Activated gamma-delta T cell treated with anti-CD3 and anti-CD28 coated beads, Interleukin-2, amount 50 U/mL, for 16 hours (primary cell): ENCODE results near the gene MCF2L2.
"Not testable (repeated sequence)": the region's sequence is repeated elsewhere in the genome, so short reads cannot be mapped to it uniquely, and the experiment has no call there.

Experiments
- DNase-seq: peaks from one replicate; pipeline ENCODE4 v3.0.0-alpha.2; 2020; ENCODE audit warnings: low read depth

The MCF2L2 gene, protein sequence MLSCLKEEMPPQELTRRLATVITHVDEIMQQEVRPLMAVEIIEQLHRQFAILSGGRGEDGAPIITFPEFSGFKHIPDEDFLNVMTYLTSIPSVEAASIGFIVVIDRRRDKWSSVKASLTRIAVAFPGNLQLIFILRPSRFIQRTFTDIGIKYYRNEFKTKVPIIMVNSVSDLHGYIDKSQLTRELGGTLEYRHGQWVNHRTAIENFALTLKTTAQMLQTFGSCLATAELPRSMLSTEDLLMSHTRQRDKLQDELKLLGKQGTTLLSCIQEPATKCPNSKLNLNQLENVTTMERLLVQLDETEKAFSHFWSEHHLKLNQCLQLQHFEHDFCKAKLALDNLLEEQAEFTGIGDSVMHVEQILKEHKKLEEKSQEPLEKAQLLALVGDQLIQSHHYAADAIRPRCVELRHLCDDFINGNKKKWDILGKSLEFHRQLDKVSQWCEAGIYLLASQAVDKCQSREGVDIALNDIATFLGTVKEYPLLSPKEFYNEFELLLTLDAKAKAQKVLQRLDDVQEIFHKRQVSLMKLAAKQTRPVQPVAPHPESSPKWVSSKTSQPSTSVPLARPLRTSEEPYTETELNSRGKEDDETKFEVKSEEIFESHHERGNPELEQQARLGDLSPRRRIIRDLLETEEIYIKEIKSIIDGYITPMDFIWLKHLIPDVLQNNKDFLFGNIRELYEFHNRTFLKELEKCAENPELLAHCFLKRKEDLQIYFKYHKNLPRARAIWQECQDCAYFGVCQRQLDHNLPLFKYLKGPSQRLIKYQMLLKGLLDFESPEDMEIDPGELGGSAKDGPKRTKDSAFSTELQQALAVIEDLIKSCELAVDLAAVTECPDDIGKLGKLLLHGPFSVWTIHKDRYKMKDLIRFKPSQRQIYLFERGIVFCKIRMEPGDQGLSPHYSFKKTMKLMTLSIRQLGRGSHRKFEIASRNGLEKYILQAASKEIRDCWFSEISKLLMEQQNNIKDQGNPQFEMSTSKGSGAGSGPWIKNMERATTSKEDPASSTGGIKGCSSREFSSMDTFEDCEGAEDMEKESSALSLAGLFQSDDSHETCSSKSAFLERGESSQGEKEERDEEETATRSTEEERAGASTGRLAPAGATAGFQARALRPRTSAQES

DNA sequence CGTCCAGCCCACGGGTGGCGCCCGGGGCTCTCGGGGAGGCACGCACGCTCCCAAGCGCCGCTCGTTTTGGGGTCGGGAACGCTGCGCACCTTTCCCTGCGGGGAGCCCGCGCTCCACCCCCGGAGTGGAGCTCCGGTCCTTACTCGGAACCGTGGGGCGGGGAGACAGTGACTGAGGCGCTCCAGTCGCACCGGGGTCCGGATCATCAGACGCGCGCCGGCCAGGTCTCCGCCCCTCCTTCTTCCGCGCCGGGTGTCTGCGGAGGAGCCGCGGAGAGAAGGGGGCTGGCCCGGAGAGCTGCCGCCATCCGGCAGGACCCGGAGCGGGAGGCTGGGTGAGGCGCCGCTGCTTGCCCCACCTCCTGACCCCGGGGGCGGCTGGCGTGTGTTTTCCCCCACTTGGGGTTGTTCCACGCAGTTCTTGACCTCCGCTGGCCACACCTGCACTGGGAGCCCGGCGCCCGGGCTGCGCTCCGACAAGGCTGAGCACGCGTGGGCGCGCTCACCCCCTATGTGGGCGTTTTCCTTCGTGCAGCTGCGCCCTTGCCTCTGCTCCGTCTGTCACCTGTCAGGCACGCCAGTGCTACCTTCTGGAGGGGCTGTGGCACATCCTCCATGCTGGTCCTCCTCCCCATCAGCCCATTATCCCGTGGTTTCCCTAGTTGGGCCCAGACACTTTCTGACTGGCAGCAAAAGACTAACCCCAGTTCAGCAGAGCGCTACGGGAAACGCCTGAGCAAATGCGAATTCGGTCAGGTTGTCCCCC lies at the start of gene MCF2L2:
MCF2L2 (minus strand) TSS at position 173 of the 765 bp plus-strand sequence. CDS start 642 bp downstream, outside the sequence.
- peak; percentile 59 for DNase-seq

DNA sequence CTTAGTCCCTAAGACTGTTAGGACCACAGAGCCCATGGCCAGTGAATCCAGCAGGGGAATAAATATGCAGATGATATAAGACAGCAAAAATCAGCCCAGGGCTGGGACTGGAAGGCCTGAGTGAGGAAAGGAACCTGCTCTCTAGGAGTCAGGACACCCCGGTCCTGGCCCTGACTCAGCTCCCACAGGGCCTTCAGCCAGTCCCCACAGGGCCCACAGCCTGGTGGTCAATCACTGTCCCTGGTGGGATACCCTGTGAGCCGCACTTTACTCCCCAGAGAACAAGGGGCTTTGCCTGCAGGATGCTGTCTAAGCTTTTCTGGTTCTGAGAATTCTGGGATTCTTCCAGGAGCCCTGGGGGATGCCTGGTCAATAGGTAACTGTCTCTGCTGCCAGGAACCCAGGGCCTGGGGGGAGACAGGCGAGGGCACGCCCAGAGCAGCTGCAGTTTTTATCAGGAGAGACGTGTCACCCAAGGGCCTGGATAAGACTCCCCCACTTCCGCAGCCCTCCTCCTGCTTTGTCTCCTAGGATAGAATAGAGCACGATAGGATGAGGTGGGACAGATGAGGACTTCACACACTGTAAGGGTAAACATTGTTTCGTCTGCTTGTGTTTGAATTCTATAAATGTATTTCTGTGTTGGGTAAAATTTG lies 49.5 kb upstream of the MCF2L2 start:
- DNase-seq = no peak

DNA sequence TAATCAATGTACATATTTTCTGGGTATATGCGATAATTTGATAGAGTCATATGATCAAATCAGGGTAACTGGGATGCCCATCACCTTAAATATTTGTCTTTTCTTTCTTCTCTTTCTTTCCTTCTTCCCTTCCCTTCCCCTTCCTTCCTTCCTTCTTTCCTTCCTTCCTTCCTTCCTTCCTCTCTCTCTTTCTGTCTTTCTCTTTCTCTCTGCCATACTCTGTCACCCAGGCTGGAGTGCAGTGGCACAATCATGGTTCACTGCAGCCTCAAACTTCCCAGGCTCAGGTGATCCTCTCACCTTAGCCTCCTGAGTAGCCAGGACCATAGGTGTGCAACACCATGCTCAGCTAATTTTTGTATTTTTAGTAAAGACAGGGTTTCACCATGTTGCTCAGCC lies 47.3 kb upstream of the MCF2L2 start:
- DNase-seq = not testable (repeated sequence)

DNA sequence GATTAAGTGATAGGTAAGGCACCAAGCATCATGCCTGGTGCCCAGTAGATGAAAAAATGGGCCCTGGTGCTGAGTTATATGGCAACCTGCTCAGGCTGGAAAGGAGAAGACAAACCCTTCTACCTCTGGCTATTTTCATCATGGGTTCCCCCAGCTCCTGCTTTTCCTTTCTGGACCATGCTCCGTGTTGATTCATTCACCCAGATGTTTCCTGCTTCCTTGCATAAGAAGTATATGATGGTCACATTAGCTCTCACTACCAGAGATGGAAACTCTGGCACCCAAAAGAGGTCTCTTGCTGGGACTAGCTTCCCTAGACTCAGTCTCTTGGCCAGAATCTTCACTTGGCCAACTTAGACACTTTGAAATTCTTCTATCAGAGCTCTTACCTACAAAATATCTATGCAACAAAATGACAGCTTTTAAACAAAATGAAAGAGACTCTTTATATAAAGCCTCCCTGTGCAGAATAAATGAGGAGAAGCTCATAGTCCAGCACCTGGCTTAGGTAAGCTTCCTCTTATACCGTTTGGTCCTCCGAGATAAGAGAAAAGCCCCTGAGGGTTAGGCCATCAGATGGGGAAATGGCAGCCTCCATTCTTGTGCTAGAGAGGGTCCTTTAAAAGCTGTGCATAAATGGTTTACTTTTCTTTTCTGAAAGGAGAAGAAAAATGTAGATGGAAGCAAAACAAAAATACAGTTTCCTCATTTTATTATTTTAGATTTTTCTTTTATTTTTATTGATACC lies 46.8 kb upstream of the MCF2L2 start:
- no peak for DNase-seq

DNA sequence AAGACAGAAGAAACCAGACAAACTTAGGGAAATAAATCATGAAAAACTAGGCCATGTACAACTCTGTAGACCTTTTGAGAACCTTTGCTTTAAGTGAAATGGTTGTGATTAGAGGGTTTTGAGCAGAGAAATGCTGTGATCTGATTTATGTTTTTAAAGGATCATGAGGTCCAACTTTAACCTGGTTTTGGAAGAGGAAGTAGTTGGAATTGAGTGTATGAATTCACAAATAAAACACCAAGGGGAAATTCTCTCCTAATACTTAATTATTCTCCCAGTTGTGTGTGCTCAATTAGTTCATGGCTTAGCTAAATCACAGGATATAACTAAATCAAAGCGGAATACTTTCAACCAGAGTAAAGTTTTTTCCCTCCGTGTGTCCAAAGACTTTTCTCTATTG lies 45.5 kb upstream of the MCF2L2 start:
- no peak for DNase-seq

DNA sequence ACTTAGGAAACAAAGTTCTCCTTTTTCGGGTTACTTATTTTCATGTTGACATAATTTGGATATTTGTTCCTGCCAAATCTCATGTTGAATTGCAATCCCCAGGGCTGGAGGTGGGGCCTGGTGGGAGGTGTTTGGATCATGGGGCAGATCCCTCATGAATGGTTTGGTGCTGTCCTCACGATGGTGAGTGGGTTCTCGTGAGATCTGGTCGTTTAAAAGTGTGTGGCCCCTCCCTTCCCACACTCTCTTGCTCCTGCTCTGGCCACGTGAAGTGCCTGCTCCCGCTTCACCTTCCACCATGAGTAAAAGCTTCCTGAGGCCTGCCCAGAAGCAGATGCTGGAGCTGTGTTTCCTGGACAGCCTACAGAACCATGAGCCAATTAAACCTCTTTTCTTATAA lies 43.7 kb upstream of the MCF2L2 start:
- no peak for DNase-seq

DNA sequence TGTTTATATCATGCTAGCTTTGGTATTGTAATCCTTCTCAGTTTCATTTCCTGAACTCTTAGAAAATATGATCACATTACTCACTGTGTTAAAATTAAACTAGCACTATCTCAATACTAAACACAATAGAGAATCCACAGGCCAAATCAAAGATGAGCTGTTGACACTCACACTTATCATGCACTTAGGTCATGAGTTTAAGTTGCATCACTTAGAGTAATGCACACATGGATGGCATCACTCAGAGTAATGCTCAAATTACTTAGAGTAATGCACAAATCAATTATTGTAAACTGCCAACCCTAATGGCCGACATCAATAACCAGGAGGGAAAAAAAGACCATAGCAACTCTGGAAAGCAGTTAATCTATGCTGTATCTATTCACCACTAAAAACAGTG lies 40.0 kb upstream of the MCF2L2 start:
- DNase-seq = no peak

DNA sequence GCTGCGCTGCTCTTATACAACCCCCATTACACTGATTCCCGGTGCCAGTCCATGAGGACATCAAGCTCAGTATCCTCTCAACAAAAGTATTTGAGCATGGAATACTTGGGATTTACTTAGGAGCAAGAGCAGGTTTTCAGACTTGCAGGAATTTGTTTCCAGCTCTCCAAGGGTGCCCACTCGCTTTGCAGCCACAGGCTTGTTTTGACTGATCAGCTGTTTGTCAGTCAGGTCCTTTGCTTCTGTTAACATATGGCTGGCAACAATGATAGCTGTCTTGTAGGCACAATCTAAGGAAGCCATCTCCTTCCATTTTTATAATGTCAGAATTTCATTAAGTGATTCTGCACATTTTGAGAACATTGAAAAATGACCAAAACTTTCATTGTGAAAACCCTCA lies 38.2 kb upstream of the MCF2L2 start:
- DNase-seq = no peak

DNA sequence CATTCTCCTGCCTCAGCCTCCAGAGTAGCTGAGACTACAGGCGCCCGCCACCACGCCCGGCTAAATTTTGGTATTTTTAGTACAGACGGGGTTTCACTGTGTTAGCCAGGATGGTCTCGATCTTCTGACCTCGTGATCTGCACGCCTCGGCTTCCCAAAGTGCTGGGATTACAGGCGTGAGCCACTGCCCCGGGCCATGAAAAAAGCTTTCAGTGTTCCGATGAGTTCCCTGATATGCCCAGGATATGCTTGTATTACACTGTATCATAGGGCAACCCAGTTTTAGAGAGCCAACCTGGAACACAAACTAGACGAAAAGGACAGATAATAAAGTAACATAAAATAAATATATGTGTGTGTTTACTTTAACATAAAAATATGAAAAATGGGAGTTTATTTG lies 37.3 kb upstream of the MCF2L2 start:
- not testable (repeated sequence) for DNase-seq

DNA sequence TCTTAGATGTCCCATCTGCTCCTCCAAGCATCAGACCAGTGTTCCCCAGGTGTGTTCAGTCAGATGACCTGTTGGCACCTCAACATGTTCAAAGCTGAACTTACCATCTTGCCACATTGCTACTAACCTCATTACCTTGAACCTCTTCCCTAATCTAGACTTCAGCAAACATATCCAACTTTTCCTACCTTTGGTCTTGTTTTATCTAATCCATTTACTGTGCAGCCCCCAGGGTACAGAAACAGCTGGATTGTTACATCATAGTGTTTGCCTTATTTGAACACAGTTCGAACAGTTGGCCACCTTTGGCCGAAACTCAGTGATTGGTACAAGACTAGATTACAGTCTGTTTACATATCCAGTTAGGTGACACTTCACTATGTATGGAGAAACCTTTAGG lies 36.1 kb upstream of the MCF2L2 start:
- no peak for DNase-seq

DNA sequence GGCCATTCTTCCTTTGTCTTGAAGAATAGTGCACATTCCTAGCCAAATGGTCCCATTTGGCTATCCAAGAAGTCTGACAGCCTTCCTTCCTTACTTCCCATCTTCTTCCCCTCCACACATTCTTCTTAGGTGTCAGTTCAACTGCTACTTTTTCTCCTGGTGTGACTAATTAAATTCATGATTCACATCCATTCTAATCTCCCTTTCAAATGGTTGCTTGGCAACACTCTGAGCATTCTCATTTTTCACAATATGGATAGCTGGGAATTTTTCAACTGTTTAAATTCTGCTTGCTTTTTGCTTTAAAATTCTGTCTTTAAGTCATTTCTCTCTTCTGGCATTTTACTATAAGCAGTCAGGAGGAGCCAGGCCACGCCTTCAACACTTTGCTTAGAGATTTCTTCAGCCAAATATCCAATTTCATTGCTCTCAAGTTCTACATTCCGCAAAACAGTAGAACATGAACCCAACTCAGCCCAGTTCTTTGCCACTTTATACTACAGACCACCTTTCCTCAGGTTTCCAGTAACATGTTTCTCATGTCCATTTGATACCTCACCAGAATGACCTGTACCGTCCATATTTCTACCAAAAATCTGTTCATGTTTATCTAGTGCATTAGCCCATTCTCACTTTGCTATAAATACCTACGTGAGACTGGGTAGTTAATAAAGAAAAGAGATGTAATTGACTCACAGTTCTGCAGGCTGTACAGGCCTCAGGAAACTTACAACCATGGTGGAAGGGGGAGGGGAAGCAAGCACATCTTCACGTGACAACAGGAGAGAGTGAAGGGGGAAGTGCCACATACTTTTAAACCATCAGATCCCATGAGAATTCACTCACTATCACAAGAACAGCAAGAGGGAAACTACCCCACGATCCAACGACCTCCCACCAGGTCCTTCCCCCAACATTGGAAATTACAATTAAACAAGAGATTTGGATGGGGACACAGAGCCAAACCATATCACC lies 31.9 kb upstream of the MCF2L2 start:
- DNase-seq = no peak

DNA sequence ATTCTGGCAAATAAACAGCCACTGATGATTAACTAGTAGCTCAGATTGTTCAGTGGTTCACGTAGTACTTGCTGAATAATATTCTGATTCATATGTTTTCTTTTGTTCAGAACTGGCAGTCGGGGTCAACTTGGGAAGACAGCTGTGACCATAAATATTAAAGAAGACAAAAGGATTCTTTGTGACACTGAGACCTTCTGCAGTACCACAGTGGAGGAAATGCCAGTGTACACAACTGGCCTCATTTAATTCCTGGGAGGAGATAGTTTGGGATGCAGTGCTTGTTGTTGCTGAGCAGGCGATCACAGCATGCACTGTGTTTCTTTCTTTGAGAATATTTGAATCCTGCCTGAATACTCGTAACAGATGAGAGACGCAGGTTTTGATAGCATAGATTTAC lies 26.7 kb upstream of the MCF2L2 start:
- DNase-seq = no peak

DNA sequence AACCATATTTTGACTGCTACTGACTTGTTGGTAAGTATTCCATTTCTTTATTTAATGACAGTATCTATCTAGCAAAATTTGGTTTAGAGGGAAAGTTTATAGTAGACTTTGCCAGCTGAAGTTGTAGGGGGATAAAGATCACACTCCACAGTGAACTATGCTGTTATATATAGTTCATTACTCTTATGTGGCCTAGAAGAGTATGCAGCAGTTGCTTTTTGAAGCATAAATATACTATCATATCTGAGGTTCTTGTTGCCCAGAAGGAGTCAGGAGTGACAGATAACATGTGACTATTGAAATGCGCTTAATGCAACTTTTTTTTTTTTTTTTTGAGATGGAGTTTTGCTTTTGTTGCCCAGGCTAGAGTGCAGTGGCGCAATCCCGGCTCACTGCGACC lies 25.6 kb upstream of the MCF2L2 start:
- no peak for DNase-seq

DNA sequence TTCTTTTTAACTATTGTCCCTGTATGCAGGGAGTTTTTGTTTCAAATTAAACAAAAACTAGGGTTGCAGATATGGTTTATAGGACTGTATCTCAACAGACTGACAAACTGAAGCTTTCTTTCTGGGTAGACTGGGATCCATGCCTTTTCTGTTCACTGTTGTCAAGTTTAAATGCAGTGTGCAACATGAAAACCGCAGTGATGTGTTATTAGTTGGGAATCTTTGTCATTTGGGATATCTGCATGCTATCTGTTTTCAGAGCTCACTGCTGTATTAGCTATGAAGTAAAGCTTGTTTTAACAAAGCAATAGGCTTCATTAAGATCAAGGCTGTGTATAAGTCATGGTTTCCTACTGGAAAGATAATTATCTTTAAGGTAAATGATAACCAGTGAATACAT lies 21.4 kb upstream of the MCF2L2 start:
- DNase-seq = no peak

DNA sequence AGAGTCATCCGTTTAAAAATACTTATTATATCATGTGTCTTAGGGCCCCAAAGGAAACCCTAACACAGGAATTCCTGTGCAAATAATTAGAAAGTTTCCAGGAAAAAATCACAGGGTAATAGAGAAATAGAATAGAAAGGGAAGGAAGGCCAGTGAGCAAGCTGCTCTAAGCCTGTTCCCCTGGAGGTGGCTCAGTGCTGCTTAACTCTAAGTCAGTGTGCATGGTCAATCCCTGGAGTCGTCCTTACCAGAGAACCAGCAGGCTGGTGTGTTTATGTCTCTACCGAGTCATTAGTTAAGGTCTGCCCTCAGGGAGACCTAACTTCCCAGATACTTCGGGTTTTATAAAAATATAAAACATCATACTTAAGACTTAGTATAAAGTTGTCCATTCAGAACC lies 21.0 kb upstream of the MCF2L2 start:
- no peak for DNase-seq

DNA sequence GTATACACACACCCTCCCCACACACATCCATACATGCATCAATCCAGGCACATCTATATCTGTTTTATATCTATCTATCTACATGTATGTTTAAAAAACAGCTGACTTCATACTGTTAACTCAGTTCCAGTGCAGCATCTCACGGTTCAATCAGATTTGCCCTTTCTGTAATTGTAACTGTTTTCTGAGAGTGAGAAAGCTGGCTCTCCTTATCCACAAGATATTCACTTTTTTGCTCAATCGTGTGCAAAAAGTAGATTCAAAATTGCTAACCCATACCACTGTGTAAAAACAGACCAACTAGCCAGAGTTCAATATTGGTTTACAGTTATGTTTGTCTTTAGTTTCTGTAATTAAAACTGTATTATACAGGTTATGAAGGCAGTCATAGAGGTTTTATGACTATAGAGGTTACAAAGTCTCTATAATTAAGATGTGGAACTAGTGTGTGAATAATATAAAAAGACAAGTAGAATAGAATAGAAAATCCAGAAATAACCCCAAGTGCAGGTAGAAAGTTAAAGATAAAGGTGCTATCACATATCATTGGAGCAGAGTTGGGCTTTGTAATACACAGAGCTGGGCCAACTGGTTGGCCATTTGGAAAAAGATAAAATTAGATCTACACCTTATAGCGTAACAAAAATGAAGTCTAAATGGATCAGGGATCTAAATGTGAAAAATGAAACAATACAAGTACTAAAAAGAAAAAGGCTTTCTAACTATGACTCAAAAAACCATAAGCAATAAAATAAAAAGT lies 20.1 kb upstream of the MCF2L2 start:
- DNase-seq = no peak

DNA sequence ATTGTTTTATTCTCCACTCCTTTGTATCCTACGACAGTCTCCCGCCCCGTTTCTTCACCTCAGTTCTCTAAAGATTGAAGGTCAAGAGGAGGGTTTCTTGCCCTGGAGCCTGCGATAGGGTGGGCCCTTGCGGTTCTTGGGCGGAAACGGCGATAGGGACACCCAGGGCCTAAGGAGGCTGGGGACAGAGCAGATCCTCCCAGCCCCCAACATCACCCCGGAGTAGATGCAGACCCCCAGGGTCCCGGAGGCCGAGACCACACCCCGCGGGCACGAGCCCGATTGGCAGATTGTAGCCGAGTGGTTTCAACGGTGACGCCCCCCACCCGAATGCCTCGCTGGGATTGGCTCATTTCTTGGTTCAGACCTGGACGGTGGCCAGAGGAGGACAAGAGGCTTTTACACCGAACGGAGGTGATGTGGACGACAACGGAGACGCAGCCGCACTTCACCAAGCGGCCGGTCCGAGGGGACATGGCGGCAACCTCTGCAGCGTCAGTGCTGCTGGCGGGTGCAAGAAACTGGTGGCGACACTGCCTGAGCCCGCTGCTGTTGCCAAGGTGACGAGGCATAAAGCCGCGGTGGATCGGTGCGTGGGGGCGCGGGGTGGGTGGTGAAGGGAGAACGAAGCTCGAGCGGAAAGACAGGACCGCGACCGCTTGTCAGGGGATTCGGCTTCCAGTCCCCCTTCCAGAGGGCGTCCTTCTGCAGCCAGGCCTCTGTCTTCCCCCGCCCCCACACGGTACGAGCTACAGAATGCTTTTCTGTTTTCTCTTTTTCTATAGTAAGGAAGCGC lies 19.0 kb upstream of the MCF2L2 start:
- DNase-seq = peak; percentile 33

DNA sequence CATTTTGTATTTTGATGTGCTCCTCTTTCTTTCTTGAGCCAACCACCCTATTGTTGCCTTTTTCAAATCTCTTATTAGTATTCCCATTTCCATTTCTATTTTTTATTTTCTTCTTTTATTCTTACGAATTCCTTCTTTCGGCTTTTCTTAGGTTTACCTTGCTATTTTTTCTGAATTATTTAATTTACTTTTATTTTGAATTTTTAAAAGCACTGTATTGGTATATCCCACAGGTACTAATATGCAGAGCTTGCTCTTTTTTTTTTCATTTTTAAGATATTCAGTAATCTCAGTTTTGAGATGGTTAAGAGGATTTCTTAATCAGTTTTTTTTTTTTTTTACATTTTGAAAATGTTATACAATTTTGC lies 18.4 kb upstream of the MCF2L2 start:
- DNase-seq = no peak
